ENCODE measurements around the gene SPON2.

SPON2 gene

DNA sequence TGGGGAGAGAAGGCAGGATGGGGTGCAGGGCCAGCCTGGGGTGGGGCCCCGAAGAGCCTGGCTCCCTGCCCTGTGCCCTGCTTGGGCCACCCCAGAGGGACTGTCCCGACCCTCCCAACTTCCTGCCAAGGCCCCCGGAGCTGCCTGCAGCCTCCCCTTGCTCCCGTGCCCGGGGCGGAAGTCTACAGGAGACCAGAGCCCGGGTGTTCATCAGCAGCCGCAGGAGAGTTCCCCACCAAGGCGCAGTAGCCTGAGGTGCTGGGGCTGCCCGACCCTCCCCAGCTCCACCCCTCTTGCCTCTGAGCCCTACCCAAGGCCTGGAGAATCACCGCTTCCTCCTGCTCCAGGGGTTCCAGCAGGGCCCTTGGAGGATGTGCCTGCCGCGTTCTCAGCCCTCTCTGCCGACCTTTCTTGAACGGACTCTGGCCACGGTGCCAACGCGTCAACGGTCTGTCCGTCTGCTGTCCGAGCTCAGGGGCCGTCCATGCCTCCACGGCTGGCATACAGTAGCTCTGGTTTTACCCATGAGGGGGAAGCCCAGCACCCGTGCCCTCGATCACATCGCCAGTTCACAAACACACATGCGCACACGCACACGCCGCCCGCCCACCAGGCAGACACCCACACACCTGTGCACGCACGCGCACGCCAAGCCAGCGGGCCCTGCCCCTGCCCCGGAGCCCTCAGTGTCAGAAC, 36.0 kb upstream of the SPON2 start:
- DNase-seq, result no peak

DNA sequence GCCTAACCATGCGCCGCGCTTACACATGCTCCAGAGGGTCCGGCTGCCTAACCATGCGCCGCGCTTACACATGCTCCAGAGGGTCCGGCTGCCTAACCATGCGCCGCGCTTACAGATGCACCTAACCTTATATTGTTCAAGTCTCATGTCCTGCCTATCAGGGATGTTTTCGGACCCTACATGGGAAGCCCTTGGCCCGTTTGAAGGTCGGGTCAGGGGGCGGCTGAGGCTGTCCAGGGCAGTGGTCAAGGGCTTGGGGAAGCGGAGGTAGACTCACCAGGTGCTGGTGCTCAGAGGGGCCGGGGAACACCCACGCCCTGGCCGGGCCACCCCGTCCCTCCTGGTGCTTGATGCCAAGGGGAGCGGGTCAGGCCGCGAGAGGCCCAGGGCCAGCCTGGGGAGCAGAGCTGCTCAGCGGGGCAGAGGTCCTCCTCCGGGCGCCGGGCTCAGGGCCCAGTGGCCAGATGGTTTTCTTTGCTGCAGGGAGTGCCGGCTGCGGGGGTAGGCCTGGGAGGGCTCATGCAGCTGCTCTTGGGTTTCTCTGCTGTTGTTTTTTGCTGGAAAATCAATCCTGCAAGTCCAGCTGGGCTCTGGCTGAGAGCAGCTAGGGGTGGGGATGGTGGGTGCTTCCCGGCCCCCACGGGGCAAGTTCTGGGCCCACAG, 35.4 kb upstream of the SPON2 start:
- DNase-seq, result no peak

- DNase-seq, result no peak
Observed at GRCh38 chr4:1207157-1207470, 34.7 kb upstream of the SPON2 start.

DNA sequence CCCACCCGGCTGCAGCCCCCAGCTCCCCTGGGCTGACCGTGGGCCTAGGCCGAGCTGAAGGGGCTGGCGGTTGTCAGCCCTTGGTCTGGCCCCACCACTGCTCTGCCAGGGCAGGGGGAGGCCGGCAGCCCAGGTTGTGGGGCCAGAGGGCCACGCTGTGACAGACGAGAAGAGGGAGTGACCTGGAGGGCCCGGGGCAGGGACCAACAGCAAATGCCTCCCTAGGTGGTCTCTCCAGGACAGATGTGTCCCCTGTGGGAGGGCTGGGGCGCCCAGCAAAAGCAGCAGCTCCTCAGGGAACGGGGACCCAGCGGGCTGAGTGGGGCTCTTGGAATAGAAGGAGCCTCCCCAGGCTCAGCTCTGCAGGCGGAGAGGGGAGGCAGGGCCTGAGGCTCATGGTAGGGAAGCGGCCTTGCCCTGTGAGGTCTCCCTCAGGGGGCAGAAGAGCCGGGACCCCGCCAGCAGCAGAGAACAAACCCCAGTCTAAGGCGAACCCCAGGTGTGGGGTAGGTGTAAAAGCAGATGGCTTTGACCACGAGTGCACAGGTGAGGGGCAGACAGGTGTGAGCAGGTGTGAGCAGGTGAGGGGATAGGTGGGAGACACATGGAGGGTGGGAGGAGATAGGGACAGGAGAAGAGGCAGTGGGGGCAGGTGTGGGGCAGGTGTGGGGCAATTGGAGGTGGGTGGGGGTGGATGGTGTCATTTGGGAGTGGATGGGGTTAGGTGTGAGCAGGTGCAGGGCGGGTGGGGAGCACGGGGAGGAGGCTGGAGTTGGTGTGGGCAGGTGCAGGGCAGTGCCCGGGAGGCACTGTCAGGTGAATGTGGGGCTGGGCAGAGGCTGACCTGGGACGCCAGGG, 34.1 kb upstream of the SPON2 start:
- DNase-seq, result no peak

DNA sequence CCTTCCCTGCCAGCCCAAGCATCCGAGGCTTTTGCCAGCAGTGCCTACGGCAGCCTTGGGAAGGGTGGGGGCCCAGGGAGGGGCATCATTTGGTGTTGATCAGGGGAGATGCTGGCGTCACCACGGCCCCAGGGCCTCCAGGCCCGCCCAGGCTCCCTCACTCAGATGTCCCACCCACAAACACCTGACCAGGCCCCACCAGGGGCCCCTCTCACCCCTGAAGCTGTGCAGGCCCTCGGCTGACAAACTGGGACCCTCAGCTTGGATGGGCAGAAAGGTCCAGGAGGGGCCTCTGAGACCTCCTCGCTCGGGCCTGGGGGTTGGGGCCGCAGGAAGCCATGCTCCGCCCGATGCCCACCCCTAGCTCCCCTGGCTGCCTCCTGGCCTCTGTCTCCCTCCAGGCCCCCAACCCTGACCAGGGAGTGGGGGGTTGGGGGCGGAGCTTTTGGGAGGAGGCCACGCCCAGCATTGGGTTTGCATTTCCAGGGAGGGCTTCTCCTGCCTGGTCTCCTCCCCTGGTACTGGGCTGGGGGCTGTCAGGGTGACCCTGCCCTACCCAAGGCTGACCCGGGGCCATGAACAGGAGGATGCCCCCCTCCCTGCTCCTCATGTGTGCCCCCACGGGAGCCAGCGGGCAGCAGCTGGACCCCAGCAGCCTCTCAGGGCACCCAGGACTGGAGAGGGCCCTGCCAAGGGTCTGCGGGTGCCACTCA, 33.4 kb upstream of the SPON2 start:
- no peak for DNase-seq

- DNase-seq, result no peak
Observed at GRCh38 chr4:1204828-1205585, 32.6 kb upstream of the SPON2 start.

- no peak for DNase-seq
Observed at GRCh38 chr4:1204286-1204827, 32.0 kb upstream of the SPON2 start.

DNA sequence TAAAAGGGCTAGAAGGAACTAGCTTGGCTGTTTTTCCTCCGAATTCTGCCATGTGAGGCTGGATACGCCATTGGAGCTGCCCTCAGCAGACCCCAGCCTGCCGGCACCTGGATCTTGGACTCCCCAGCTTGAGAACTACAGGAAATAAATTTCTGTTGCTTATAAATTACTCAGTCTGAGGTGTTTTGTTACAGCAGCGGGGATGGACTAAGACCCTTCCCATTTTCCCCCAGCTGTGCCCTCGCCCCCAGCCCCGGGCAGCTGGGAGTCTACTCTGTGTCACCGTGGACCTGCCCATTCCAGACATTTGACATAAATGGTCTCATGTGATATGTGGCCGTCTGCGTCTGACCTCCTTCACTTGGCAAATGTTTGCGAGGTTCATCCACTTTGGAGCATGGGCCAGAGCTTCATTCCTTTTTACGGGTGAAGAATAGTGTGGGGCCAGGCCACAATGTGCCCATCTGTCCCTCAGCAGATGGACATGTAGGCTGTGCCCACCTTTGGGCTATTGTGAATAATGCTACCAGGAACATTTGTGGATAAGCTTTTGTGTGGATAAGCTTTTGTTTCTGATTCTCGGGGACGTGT, 30.7 kb upstream of the SPON2 start:
- DNase-seq, result no peak

- no peak for DNase-seq
Observed at GRCh38 chr4:1202526-1203011, 30.2 kb upstream of the SPON2 start.

- no peak for DNase-seq
Observed at GRCh38 chr4:1201851-1202525, 29.6 kb upstream of the SPON2 start.

DNA sequence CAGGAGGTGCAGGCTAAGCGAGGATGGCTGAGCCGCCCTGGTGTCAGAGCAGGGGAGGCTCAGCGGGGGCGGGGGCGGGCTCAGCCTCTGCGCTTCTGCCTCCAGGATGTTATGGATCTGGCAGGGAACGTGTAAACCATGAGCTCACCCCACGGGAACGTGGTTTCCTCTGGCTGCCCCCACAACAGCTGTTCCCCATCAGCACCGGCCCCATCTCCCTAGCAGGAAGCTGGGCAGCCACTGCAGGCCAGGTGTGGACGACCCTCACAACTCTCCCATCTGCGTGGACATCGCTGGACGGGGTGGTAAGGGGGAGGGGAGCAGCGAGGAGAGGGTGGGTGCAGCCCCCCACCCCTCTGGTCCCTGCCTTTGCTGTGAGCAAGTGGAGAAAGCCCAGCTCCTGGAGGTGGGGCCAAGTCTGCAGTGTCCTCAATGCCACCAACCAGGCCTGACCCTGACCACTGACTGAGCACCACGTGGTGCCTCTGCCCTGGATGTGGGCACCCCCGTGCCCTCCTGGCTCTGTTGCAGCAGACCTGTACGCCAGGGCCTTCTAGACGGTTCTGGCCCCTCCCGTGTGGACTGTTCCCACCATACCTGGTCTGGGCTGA, 28.1 kb upstream of the SPON2 start:
- DNase-seq, result peak; percentile 62

DNA sequence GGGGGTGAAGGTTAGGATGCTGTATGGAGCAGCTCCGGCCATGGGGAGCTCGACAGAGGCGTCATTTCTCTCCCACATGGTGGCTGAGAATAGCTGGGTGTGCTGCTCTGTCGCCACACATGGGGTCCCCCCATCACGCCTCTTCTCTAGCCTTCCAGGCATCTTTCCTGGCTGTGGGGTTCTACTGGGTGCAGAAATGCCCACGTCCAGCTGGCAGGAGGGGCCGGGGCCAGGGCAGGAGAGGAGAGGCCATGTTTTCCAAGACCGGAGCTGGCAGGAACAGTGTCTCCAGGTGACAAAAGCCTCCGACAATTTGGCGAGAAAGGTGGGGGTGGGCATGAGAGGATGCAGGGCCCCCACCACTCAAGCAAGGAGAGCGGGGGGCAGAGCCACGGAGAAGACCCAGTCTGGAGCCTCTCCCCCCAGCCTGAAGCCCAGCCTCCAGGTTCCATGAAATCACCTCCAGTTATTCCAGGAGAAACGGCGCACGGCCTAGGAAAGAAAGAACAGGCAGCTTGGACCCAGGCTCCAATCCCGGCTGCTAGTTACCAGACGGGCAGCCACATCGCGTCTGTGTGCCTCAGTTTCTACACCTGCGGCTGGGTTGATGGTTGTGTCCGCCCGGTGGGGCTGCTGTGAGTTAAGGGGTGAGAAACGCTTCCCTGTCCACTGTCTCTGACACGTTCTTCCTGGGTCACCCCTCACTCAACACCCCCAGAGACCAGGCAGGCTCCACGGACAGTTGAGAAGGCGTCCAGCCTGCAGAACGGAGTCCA, 27.4 kb upstream of the SPON2 start:
- DNase-seq, result no peak

DNA sequence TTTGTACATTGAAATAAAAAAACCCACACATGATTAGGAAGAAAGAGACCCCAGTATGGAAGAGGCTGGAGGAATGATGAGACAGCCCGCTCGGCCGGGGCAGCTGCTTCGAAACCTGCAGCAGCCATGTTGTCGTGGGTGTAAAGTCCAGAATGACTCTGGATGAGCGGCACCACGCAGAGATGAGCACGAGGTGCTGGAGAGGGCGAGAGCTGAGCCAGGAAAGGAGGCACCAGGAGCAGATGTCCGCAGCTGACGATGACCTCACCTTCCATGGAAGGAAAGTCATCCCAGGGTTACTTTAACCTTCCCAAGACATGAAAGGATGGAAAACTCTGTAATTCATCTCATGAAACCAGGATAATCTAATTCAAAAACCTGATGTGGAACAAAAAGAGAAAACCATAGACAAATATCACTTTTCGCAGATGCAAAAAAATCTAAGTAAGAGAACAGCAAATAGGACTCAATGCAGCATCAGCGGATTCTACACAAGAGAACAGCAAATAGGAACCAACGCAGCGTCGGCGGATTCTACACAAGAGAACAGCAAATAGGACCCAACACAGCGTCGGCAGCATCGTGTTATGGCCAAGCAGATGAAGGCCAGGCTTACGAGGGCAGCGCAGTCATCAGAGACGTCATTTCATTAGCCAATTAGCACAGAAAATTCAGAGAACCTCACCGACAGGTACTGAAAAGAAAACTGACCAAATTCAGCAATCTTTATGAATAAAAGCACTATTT, 25.9 kb upstream of the SPON2 start:
- no peak for DNase-seq

GRCh38 chr4:1196421-1197183, 24.2 kb upstream of the SPON2 start:
- DNase-seq, result no peak

DNA sequence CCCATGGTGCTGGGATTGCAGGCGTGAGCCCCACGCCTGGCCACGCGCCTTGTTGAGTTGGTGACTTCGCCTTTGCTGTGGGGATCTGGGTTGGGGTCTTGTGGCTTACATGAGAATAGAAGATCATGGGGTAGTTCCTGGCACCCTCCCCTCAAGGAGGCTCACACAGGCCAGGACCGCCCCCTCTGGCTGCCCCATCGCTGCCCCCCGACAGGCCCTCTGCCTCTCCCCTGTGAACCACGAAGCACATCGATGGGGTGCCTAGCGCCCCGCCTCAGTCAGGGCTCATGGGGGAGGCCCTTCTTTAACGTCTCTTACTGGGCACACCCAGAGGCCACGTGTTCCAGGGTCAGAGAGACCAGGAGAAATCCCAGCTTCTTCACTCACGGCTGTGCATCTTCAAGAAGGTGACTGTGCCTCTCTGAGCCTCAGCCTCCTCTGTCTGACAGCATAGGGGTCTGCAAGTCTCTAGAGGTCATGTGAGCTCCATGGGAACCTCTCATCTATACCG, 23.6 kb upstream of the SPON2 start:
- no peak for DNase-seq

- no peak for DNase-seq
Observed at GRCh38 chr4:1195109-1195671, 22.8 kb upstream of the SPON2 start.

DNA sequence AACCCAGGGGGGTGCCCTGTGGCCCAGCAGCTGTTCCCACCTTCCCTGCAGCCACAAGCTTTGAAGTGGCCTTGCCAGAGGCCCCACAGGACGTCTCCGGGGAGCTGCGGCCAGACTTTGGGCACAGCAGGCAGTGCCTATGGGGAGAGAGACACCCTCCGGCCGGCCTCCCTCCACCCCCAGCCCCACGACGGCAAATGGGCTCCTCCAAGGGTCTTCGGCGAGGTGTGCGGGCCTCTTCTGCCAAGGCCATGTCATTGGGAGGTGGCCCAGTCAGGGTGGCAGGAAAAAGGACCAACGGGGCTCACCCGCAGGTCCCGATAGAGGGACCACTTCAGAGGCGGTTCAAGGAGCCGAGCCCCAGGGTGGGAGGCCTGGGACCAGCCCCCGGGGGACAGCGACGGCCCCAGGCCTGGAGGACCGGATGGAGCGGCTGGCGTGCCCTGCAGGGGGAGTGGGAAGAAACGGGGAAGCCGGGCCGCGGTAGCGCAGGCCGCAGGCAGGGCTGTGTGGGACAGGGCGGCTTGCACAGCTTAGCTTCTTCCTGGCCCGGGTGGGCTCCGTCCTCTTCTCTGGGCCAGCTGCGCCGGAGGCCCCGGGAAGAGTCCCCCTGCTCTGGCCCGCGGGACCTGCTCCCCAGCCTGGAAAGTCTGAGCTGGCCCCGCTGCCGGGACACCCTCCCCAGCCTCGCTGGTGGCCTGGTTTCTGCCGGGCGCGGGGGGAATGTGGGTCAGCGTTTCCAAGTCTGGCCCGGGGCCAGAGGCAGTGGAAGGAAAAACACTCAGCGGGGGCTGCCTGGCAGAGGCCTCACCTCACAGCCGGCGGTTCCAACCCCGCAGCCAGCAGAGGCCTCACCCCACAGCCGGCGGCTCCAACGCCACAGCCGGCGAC, 21.9 kb upstream of the SPON2 start:
- no peak for DNase-seq

All from kidney glomerular epithelial cell (primary cell).